ENCODE results near the gene DVL3.

DNA sequence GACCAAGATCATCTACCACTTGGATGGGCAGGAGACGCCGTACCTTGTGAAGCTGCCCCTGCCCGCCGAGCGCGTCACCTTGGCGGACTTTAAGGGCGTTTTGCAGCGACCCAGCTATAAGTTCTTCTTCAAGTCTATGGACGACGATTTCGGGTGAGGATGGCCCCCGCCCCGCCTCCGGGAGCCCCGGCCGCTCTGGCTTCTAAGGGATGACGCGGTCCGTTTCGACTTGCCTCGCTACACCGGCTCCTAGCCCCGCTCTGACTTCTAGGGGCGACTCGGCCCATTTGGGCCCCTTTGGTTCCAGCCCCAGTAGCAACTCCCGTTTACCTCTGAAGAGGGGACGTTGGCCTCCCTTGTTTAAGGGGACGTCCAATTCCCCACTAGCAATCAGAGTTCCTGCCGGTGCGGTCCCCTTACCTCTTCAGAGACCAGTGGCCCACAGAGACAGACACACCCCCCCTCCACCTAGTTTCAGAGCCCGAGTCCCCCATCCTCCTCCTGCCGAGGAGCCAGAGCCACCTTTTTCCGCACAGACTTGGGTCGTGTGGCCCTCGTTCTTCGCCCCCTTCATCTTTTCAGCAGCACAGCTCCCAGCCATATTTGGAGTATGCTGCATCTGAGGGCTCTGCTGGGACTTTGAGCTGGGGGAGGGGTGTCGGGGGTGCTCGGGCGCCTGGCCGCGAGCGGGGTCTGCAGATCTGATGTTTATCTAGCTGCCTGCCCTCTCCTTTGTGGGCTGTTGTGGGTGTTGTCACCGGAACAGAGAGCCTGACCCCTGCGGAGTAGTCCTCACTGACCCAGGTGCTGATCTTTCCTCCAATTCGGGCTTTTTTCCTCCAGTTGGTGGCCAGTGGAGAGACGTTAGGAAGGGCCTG lies 706 bp downstream of the DVL3 start:
- TF ChIP-seq YY1 (IDR thresholded peaks at IDR 0.05; ENCODE audit: insufficient read depth, insufficient read length) (no peak), SUZ12 (IDR thresholded peaks at IDR 0.05; ENCODE audit: extremely low read depth, insufficient read depth, insufficient read length) (no peak)

Data from NT2/D1 (cell line).